Peyer's patch (tissue), 4 donors: ENCODE measurements around the gene IL1RAPL1.

Source experiments
- CTCF ChIP-seq, 6 experiments: fragments of 450-650 bp in 4 of 6; fragments of 200-600 bp in 2 of 6; sonication (generic) in 1 of 6; IDR thresholded peaks; one replicate each; pipeline ENCODE4 v1.5.1; 2017 to 2019; ENCODE audit warnings: antibody characterized with exemption in 6 of 6, mild to moderate bottlenecking in 3 of 6, moderate library complexity in 1 of 6
- POLR2A ChIP-seq, 2 donors: fragments of 450-650 bp; IDR thresholded peaks; one replicate each; pipeline ENCODE4 v1.5.1; 2017; ENCODE audit warnings: antibody characterized with exemption in 2 of 2, mild to moderate bottlenecking in 2 of 2, moderate library complexity in 2 of 2

- TF ChIP-seq POLR2A (IDR thresholded peaks at IDR 0.05) (no peak), CTCF (IDR thresholded peaks at IDR 0.05) (no peak)
Measured at GRCh38 chrX:28625223-28625622, 38.0 kb downstream of the IL1RAPL1 start.
